GM19468 (cell line): ENCODE measurements around the gene MACROD2.
"Not testable (repeated sequence)": the region's sequence is repeated elsewhere in the genome, so short reads cannot be mapped to it uniquely, and the experiment has no call there.

ENCODE experiments used
- ATAC-seq: cut with Tn5 transposase; IDR thresholded peaks from one replicate; pipeline ENCODE4 v1.9.1; 2021; ENCODE audit warnings: mild to moderate bottlenecking, moderate library complexity, moderate number of reproducible peaks; ENCODE audit not compliant: unreplicated experiment; ENCODE audit errors: extremely low read depth

MACROD2 gene

DNA sequence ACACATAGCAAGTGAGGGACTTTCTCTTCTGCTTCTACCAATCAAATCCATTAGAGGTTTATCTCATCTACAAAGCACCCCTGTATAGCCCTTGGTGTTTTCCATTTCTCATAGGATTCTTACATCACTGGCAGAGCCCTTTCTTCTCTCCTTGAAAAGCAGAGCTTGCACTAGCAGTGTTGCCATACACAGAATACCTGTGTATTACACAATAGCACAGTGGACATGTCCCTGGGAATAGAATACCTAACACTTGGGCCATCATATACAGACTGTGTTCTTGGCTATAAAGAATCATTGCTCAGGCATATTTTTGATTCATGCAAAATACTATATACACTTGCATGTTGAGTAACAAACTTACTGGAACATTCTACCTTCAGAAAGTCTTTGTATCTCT lies 1996.0 kb downstream of the MACROD2 start:
- no peak for ATAC-seq

DNA sequence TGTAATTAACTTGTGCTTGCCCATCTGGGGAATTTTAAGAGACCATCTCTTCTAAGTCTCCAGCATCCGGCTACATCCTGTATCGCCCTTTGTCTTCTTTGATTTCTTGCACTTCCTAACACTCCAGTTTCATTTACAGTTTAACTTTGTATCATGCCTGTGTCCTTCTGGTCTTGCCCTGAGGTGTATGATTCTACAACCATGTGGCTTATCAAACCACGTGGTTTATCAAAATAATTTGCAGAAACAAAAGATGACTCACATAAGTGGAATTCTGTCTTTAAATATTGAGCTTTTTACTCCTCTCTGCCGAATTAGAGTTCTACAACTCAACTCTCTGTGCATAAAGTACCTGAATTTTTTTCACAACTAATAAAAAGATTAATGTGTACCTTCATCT lies 1997.2 kb downstream of the MACROD2 start:
- ATAC-seq: no peak

DNA sequence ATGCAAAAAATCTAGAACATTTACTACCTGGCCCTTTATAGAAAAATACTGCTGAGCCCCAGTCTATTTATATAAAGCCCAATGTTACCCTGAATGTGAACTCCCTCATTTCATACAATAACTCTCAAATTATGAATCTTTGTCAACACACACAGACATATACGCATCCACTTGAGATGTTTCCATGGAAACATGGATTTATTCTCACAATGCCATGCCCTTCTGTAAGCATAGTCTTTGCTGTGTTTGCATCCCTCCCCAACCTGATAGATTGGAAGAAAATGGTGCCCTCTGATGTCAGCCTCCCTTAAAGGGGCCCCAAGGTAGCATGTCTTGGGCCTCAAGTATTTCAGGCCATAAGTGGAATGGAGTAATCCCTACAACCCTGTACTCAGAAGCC lies 2004.8 kb downstream of the MACROD2 start:
- ATAC-seq: no peak

DNA sequence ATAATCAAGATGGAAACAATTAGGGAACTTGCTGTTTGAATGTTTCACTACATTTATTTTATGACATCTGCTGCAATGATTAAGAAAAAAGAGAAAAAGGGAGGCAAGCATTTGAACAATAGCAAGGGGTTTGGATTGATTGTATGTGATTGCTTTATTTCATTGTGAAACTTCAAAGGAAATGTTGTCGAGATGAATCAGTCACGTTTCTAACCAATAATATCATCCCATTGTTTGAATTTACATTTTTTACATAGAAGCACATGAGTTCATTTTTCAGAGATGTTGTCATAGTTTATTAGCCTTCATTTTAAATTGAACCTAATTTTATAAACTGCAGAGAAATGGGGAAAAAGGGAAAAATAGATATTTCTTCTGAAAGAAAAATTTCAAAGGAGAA lies 2006.0 kb downstream of the MACROD2 start:
- no peak for ATAC-seq

DNA sequence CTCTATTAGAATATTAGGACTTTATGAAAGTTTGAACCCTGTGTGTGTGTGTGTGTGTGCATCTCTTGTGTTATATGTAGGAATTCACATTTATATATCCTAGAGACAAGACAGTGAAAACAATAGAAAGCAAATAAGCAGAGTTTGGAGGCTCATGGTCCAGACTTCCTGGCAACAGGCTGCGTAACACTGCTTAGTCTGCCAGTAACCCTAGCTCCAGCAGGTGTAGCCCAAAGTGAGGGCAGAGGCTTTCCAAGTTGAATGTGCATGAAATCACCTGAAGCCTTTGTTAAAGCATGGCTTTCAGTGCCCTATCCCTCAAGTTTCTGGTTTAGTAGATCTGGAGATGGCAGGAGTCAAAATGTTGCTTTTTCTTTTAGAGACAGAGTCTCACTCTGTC lies 2008.0 kb downstream of the MACROD2 start:
- ATAC-seq: no peak

DNA sequence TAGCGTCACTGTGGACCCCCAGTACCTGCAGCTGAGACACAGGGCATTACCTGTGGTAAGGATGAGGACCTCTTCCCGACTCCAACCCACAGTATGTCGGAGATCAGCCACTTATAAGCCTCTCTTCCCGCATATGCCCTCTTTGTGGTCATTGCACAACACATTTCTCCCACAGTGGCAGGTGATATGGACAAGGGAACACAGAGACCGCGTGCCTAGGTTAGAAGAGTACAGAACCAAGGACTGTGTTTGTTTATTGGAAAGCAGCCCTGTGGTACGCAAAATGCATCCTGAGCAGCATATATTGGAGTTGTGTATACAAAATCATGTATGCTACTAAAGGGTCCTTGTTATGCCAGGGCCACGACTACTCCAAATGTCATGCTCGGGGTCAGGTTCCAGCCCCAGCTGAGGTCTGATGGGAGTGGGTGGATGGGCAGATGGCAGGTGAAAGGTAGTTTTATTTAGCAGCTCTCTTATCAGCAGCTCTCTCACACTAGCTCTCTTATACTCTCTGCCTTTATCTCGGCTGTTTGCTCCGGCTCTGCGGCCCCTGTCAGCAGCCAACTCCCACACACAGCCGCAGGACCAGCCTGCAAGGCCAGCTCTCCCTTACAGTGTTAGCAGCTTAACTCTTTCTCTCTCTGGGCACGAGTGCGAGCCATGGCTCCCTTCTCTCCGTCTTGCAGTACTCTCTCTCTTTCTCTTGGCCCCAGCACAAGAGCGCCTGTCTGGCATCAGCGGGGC lies 2009.0 kb downstream of the MACROD2 start:
- no peak for ATAC-seq

DNA sequence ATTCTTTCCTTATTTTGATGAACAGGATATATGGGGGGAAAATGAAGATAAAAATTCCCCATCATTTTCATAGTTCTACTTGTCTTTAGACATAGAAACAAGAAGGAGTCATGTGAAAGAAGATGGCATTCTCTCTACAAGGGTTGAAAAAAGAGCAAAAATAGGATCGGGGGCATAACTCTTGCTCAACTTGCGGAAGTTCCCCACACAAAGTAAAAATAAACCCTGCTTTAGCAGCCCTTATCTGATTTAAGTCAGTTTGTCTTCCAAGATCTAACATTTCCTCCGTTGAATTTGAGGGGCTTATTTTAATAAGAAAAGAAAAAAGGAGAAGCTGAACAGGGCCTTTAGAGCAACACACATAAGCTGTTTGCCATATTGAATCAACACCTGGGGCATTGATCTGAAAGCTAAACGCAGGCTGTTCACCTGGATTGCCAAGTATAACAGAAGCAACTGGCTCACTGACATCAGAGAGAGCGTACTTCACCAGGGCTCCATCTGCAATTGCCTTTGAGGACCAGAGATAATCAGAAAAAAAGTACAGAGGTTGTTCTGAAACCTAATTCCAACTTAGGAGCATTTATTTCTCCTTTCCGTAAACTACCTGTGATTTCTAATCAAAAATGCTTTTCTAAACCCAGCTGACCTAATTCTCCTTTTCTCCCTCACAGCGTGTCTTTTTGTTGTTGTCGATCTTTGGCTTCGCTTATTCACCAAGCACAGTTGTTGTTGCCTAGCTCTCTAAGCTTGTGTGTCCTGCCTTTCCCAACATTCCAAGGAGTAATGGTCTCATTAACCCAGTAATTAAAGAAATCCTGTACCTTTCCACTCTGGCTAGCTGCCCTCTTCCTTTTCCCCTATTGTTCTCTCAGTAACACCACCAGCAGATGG lies 2010.0 kb downstream of the MACROD2 start:
- no peak for ATAC-seq

DNA sequence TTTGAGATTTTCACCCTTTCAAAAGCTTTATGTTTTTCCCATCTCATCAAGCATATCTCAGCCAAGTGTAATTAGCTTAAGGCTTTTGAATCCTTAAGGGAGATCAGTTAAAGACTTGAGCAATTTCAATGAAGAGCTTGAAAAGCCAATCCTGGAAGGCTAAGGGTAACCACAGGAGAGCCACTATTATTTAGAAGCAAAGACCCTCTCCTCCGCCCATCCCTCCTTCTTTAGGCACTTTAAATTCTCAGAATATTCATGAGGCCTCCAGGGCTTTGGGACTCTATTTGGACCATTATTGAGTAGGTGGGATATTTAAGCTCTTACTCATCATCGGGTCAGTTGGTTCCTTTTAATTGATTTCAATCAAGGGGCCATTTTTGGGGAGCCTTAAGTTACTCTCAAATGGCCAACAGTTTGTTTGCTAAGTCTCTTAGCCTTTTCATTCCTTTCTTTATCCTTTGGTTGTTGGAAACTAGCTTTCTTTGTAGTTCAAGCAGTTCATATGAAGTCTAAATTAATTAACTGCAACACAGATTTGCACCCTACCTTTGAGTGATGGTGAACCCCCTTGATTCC lies 2010.7 kb downstream of the MACROD2 start:
- ATAC-seq: no peak

DNA sequence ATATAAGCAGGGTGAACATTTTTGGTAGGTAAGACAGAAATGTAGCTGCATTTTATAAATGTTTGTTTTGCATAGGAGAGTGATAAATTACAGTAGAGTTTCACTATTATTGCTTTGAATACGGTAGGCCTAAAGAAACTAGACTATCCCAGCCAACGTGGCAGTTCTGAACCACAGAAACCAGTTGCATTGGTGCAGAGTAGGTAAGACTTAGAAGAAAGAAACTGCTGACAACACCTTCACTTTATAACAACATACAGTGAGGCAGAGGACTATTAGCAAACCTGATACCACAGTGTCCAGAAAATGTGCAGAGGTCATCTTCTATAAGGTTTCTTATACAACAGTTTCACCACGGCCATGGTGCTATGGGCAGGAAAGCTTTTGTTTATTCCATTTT lies 2011.8 kb downstream of the MACROD2 start:
- peak; percentile 95 for ATAC-seq

DNA sequence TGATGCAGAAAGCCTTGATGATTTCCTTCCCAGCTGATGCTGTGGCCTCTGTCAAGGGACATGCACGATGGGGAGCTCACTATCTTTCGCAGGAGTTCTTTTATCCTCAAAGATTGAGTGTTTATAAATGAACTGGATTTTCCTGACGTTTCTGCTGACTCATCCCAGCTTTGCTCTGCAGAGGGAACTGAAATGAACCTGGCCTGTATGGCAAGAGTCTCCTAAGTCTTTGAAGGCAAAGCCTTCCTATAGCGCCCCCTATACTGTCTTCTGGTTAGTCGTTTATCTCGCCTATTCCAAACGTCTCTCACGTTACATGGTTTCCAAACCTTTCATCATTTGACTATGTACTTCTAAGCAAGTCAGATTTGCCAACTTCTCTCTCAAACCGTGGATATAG lies 2012.6 kb downstream of the MACROD2 start:
- no peak for ATAC-seq

DNA sequence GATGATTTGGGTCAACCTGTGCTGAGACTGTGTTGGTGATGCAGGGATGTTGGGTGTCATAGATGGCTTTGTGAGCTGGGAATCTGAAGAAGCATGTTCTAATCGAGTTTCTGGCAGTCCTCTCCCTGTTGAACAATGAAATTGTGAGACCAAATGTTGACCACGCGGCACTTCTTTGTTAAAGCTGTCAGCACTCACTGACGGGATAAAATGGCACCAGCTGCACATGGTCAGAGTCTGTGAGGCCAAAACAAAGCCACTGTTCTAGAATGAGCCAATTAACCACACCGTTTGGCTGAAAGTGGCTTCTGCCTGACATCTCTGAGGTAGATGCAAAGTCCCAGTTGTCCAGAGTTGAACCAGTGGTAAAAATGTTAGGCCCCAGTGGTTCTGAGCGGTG lies 2015.7 kb downstream of the MACROD2 start:
- no peak for ATAC-seq

DNA sequence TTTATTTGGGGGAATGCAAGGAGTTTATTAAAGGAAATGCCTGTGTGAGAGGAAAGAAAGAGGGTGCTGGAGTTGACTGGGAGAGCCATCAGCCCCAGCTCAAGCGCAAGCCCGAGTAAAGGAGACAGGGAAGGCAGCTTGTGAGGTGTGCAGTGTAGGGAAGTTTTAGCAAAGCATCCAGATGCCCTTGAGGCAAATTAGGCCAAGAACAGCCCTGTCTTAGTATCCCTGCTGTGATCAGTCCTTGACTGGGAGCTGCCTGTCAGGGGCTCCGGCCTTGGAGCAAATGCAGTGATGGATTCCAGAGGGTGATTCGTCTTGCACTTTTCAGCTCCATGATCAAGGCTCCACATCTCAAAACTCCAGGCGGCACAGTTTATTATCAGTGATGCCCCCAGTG lies 2016.2 kb downstream of the MACROD2 start:
- ATAC-seq: no peak

DNA sequence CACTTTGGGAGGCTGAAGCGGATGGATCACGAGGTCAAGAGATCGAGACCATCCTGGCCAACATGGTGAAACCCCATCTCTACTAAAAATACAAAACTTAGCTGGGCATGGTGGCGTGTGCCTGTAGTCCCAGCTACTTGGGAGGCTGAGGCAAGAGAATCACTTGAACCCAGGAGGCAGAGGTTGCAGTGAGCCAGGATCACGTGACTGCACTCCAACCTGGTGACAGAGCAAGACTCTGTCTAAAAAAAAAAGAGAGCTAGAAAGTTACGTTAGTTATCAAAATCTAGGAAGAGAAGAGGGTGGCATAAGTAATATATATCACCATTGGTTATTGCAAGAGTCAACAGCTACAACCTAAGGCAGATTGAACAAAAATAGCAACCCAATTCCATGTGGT lies 2017.6 kb downstream of the MACROD2 start:
- not testable (repeated sequence) for ATAC-seq

DNA sequence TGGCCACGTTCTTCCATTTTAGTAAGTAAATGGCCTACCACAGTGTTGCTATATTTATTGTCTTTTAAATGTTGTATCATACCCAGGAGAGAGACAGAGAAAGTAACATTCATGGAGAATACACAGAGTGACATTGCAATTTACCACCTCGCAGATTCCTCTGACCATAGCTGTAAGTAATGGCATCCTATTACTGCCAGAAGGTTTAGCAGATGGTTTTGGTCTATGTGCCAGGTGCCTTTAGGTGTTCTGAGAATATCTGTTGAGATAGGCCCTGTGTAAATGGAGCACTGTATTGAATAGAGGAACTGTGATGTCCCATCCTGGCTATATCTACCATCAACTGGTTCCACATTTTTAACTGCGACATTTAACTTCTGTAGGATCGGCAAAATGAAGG lies 2018.3 kb downstream of the MACROD2 start:
- no peak for ATAC-seq

DNA sequence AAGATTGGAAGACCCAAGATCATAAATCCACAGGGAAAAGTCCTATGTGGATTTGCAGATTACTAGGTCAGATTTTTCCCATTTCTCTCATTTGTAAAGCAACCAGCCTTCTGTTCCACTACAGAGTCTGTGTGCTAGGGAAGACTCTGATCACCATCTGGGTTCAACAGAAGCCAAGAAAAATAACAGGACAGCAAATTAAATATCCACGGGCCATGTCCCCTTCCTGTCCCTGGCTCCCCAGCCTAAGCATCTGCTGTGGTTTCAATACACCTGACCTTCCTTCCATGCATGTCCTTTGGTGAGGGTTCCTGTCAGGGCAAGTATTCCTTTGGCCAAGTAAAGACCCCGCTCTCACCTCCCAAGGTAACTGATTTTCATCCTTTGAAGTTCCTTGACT lies 2019.1 kb downstream of the MACROD2 start:
- ATAC-seq: no peak

DNA sequence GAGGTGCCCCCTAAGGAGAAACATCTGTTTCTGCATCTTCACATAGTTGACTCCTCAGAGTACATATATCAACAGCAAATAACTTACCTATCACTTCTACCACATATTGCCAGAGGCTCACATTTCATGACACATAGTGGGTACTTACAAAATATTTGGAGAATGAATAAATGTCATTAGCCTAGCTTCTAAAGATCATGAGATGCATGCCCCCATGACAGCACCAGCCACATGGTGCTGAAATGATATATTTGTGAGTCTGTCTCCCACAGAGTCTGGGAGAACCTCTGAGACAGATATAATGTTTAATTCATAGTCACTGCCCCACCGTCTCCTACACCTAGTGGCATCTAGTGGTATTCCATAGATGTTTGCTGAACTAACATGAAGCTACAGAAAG lies 2022.3 kb downstream of the MACROD2 start:
- ATAC-seq: no peak

DNA sequence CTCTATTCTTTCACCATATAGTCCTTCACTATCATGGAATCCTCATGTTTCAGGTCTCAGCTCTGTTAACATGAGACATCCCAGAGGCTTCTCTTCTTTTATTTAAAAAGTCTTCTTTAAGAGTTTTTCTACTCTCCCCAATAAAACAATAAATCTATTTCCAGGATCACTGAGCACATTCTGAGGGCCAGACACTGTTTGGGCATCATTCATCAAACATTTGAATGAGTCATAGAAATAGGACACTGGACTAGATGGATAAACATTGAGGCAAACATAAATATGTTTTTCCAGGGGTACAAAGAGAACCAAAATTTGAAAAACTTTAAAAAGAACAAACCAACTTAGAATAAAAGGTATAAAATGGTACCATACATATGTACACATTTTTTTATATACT lies 2023.6 kb downstream of the MACROD2 start:
- ATAC-seq: no peak

DNA sequence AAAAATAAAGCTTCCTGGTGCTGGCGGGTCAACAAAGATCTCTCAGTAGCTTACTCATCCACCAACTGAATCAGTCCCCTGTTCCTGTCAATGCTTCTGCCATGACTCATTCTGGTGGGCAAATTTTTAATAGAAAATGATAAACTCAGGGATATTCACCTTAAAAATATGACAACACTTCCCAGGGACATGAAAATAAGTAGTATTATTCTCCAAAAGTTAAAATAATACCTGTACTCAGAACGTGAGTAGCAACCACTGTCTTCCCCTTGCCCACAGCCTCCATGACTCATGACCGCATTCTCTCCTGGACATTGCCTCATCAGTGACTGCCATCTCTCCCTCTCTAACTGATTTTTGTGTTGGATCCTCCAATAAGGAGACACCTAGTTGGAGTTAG lies 2025.7 kb downstream of the MACROD2 start:
- ATAC-seq: no peak

DNA sequence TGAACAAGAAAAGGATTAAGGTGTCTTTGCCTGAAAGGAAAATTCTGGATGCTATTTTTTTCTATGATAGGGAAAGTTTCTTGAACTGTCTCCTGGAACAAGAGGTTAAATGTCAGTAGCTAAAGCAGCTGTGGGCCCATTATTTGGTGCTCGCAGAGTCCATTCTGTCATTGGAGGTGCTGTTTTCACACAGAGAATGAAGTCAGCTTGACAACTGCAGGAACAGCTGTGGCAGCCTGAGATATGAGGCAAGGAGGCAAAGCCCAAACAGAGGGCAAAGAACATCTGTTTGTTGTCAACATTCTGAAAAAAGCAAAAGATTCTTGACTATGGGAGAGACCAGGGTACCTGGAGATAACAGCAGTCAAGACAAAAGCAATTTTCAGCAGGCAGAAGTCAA lies 2029.8 kb downstream of the MACROD2 start:
- no peak for ATAC-seq

DNA sequence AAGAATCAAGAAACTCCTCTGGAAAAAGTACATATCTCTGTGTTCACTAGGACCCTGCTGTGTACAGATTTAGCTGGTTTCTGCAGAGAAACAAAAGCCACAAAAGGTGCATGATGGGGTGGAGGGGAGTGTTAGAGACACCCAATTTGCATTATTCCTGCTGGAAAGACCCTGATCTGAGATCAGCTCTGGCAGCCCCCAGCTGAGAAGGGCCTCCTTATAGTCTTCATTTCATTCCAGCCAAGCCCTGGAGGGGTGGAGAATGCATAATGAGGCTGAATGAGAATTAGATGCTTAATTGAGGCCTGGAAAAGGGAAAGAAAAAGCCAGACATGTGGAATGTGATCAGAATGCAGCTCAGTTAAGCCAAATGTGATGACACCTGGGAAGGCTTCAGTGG lies 2032.4 kb downstream of the MACROD2 start:
- no peak for ATAC-seq

DNA sequence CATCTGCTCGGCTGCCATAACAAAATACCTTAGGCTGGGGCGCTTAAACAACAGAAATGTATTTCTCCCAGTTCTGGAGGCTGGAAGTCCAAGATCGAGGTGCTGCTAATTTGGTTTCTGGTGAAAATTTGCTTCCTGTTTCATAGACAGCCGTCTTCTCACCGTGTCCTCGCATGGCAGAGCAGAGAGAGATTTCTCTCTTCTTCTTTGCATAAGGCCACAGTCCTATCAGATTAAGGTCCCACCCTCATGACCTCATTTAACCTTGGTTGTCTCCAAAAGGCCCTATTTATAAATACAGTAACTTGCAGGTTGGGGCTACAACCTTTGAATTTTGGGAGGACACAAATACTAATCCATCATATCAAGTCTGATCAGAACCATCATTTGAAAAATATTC lies 2033.6 kb downstream of the MACROD2 start:
- no peak for ATAC-seq
